ENCODE data around the gene TALDO1.
A peak's percentile ranks its signal among the peaks of the same experiment; 100 is the strongest.

Gene TALDO1

DNA sequence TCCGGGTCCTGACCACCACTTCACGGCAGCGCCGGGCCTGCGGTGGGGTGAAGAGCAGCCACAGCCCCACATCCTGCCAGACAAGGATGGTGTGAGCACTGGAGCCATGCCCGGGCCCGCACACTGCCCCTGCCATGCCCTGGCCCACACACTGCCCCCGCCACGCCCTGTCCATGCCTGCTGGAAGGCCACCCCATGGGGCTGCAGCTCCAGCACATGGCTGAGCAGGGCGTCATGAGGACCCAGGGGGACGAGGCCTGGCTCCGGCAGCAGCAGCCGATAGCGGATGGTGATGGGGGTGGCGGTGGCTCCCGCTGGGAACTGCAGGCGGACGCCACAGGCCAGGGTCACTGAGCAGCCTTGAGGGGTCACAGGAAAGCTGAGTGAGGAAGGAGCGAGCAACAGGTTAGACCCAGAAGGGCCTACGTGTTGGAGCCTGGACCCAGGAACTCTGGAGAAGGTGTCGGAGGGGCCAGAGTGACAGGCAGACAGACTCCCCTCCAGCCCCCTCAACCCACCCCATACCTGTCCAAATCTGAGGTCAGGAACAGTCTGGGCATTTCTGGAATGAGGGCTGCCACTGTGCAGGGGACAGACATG lies 54.9 kb downstream of the TALDO1 start:
- no peak for DNase-seq

DNA sequence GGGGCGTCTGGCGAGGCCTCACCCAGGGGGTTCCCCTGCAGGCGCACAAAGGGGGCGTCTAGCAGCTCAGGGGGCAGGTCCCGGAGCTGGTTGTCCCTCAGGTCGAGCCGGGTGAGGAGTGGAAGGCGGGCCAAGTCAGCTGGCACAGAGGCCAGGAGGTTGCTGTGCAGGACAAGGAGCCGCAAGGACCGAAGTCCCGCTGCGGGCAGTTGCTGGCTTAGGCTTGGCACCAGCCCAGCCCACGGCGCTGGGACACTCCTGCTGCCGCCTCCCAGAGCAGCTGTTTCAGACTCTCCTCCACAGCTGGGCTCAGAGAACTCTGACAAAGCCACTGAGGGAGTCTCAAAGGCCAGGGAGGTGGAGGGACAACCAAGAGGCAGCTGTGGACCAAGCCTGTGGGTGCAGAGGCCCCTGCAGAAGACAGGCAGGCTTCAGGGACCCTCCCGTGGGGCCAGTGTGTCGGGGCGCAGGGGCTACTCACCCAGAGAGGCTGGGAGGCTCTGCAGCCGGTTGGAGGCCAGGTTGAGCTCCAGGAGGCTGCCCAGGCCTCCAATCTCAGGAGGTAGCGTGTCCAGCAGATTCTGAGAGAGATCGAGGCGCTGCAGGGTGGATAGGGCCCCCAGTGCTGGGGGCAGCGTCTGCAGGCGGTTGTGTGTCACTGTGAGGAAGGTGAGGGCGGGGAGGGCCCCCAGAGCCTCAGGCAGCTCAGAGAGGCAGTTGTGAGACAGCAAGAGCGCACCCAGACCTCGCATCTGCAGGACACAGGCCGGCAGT lies 55.6 kb downstream of the TALDO1 start:
- no peak for DNase-seq

DNA sequence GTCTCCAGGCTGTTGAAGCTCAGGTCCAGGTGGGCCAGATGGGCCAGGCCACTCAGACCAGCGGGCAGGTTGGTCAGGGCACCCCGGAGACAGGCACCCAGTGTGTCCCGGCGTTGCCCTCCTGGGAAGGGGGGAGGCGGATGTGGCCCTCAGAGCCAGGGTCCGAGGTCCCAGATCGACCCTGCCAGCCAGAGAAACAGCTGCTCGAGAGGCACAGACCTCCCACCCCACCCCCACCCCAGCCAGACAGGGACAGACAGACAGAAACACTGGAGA lies 56.1 kb downstream of the TALDO1 start:
- no peak for DNase-seq

DNA sequence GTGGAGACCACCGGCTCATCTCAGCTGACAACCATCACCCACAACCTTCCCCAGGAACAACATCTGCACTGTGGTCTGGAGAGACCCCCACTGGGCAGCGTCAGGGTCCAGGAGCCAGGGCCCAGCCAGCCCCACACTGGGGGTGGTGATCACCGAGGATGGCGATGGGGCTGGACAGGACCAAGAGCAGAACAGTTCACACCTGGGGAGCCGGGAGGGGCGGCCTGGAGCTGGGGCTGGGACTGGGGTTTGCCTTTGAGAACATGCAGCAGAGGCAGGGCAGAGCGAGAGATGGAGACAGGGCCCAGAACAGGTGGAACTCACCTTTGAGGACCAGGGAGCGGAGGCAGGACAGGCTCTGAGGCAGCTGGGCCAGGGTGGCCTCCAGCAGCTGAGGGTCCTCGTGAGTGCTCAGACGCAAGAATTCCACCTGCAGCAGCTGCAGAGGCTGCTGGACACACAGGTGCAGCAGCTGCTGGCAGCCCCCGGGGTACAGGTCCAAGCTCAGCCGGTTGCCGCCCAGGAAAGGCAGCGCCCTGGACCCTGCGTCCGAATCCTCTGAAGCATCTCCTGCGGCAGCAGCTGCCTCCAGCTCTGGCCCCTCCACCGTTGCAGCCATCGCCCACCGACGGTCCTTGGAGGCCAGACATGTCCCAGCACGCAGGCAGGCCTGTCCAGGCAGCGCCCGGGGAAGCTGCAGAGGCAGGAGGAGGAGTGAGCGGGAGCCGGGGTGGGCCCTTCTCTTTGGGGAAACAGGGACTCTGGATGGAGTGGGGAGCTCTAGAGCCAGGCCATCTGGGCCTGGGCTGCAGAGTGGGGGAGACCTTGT lies 56.7 kb downstream of the TALDO1 start:
- no peak for DNase-seq

DNA sequence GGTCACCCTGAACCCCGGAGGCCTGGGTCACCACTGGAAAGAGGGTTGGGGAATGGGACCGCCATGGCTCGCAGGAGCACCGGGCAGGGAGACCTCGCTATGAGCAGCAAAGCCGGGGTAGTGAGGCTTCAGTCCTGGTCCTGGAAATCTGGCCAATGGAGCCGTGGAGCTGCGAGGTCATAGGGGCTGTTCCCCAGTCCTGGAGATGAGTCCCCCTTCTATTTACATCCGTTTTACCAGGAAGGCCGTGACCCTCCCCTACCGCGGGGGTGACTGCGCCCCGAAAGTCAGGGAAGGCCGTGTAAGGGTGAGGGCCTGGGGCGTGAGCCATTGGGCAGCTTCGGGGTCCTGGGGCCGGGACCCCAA lies 57.3 kb downstream of the TALDO1 start:
- DNase-seq = no peak

DNA sequence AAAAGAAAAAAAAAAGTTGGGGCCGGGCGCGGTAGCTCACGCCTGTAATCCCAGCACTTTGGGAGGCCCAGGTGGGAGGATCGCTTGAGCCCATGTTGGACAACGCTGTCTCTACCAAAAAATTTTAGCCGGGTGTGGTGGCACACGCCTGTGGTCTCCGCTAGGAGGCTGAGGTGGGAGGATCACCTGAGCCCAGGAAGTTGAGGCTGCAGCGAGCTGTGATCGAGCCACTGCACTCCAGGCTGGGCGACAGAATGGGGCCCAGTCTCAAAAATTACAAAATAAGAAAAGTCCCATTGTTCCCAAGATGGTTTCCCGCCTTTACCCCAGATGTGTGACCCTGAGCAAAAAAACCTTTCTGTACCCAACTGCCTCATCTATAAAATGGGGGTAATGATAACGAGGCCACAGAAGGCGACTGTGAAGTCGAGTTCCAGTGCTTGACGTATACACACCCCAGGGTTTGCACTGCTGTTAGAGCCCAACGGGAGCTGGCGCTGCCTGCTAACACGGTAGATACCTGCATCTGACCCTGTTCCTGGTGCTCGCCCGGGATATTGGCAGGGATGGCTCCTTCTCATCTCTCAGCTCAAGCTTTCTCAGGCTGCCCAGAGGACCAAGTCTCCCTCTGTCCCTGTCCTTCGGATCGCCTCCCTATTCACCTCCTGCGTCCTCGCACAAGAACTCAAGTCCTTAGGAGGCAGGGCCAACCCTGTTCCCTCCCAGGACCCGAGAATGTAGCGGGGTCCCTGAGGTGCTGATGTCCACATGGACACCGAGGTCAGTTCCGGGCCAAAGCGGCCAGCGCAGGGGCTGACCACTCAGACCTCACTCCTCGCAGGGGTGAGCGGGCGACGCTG lies 61.4 kb downstream of the TALDO1 start:
- peak; percentile 66 for DNase-seq

DNA sequence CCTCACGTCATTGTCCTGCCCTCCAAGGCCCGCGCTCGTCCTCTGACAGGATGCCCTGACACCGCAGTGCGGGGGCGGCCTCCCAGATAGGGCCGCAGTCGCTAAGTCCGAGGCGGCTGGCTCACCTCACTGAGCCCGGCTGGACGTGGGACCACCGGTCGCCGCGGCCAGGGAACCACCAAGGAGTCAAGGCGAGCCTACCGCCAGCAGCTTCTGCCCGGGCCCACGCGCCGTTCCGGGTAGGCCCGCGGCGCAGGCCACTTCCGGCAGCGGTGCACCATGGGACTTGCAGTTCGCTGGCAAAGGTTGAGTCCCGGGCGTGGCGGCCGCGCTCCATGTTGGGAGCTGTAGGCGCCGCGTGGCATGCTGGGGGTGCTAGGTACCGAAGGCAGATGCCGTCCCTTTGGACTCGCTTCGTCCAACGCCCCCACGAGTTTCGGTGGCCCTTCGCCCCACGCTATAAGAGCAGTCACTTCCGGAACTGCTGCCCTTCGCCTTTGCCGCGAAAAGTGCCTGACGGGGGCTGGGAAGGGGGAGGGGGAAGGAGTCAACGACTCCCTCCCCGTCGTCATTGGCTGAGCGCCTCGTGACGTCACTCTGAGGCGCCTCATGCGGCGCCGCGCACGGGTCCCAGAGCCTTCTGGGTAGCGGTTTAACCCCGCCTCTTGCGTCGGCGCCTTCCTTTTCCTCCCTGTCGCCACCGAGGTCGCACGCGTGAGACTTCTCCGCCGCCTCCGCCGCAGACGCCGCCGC lies 62.2 kb downstream of the TALDO1 start, which contains the start of gene RPLP2:
TSS of gene RPLP2 (plus strand) at position 681 of the 753 bp plus-strand sequence. CDS start 268 bp downstream, outside the sequence.
- DNase-seq = peak; percentile 99

DNA sequence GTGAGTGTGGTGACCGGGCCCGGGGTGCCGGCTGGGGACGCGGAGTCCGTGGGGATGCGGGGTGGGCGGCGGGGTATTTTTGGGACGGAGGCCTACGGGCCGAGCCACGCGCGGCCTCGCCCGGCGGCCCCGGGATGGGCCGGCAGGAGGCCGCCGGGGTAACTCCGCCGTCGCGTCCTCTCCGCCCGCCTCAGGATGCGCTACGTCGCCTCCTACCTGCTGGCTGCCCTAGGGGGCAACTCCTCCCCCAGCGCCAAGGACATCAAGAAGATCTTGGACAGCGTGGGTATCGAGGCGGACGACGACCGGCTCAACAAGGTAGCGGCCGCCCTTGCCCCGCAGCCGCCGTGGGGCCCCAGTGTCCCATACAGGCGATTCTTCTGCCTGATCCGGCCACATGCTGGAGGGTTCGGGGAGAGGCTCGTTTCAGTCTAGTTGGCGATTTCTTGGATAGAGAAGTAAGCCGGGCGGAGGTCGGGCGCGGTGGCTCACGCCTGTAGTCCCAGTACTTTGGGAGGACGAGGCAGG lies 62.8 kb downstream of the TALDO1 start:
- peak; percentile 68 for DNase-seq

DNA sequence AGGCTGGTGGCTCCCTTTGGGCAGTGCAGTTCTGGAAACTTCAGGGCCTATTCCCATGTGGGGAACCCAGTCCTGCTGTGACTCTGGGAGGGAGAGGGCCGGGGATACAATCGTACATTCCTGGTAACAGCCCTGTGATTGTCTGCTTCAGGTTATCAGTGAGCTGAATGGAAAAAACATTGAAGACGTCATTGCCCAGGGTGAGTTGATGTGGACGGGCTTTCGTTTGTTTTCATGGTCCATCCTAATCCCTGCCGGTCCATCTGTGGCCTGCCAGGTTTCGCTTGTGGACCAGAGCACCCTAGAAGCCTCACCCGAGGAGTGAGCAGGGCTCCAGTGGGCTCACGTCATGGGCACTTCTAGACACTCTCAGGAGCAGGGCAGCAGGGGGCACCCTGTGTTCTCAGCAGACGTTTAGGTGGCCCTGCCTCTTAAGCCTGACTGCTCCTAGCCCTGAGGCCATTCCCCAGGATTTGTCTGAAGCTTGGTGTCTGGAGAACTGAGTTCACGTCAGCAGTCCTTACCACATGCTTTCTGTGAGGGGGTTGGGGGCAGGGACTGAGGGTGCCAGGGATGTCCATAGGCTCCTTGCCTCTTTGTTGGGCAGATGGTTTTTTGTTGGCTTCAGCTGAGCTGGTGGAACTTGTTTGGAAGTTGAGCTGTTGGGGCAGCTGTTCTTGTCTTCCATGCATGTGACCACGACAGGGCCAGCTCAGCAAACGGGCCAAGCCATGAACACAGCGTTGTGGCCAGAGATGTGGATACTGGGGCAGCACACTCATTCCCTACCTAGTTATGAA lies 64.4 kb downstream of the TALDO1 start:
- DNase-seq = peak; percentile 59

DNA sequence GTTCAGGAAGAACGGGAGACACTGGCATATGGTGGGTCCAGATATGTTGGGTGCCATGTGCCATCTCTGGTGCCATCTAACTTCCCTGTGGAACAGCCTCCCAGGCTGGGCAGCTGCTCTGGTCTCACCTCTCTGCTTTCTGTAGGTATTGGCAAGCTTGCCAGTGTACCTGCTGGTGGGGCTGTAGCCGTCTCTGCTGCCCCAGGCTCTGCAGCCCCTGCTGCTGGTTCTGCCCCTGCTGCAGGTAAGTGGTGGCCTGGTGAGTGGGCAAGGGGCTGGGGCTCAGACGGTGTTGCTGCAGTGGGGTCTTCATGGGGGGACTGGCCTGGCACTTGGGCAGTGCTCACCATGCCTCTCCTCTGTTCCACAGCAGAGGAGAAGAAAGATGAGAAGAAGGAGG lies 65.1 kb downstream of the TALDO1 start:
- DNase-seq = peak; percentile 61

DNA sequence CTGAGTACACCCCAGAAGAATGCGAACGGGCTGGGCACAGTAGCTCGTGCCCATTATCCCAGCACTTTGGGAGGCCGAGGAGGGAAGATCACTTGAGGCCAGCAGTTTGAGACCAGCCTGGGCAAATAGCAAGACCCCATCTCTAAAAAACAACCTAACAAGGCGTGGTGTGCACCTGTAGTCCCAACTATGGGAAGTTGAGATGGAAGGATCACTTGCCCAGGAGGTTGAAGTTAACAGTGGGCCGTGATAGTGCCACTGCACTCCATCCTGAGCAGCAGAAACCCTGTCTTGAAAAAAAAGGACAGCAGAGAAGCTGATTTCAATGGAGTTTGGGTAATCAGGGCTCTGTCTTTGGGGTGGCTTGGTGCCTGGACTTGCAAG lies 65.8 kb downstream of the TALDO1 start:
- DNase-seq = no peak

DNA sequence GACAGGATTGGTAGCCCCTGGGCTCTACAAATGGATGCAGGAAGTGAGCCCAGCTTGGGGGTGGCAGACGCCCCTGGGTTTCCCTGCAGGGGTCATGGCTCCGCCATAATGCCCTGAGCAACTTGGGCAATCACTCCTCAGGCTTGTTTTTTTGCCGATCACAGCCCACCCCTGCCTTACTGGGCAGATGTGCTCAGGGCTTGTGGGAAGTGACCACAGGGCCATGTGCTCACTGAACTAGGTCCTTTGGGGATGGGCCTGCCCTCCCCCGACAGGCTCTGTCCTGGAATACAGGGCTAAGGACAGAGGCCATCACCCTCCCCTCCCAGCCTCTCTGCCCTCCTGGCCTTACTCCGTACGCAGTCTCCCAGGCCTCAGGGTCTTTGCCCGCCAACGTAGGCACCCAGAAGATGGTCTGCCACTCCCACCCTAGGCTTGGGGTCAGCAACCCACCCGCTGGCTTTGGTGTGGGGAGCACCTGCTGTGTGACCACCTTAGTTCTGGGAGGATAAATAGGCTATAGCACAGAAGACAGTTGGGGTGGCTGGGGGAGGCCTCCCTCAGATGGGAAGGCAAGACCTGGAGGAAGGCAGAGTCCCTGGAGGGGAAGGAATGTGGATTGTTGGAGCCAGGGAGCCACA lies 66.3 kb downstream of the TALDO1 start:
- DNase-seq = peak; percentile 71

Data from activated CD8-positive, alpha-beta memory T cell treated with anti-CD3 and anti-CD28 coated beads, Interleukin-2, amount 50 U/mL, for 48 hours (primary cell).